Measurements from ENCODE around the gene CD9.

- TF ChIP-seq, protein P1, sequence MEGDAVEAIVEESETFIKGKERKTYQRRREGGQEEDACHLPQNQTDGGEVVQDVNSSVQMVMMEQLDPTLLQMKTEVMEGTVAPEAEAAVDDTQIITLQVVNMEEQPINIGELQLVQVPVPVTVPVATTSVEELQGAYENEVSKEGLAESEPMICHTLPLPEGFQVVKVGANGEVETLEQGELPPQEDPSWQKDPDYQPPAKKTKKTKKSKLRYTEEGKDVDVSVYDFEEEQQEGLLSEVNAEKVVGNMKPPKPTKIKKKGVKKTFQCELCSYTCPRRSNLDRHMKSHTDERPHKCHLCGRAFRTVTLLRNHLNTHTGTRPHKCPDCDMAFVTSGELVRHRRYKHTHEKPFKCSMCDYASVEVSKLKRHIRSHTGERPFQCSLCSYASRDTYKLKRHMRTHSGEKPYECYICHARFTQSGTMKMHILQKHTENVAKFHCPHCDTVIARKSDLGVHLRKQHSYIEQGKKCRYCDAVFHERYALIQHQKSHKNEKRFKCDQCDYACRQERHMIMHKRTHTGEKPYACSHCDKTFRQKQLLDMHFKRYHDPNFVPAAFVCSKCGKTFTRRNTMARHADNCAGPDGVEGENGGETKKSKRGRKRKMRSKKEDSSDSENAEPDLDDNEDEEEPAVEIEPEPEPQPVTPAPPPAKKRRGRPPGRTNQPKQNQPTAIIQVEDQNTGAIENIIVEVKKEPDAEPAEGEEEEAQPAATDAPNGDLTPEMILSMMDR (IDR thresholded peaks at IDR 0.05 in 4 of 5, conservative IDR thresholded peaks at IDR 0.05 in 1 of 5), result no peak
- TF ChIP-seq POLR2A (IDR thresholded peaks at IDR 0.05), result no peak
These were observed 14.4 kb downstream of the CD9 start for GRCh38 chr12:6214633-6215032.

All from gastrocnemius medialis (tissue), 4 donors.